C1 segment of cervical spinal cord (tissue), 14 donors: ENCODE data around the gene FOS.
A peak's percentile ranks its signal among the peaks of the same experiment; 100 is the strongest.
"Not testable (repeated sequence)": the region's sequence is repeated elsewhere in the genome, so short reads cannot be mapped to it uniquely, and the experiment has no call there.

Experiments used
- DNase-seq, 14 donors: peaks; one replicate each; lab custom pipeline; 2025; lab: John Stamatoyannopoulos, UW

FOS gene

DNA sequence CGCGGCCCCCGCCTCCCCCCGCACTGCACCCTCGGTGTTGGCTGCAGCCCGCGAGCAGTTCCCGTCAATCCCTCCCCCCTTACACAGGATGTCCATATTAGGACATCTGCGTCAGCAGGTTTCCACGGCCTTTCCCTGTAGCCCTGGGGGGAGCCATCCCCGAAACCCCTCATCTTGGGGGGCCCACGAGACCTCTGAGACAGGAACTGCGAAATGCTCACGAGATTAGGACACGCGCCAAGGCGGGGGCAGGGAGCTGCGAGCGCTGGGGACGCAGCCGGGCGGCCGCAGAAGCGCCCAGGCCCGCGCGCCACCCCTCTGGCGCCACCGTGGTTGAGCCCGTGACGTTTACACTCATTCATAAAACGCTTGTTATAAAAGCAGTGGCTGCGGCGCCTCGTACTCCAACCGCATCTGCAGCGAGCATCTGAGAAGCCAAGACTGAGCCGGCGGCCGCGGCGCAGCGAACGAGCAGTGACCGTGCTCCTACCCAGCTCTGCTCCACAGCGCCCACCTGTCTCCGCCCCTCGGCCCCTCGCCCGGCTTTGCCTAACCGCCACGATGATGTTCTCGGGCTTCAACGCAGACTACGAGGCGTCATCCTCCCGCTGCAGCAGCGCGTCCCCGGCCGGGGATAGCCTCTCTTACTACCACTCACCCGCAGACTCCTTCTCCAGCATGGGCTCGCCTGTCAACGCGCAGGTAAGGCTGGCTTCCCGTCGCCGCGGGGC lies at the start of gene FOS:
Gene FOS, plus strand, starts transcription at position 407 of the 731 bp plus-strand sequence. Its CDS starts 155 bp downstream, at position 562.
- DNase-seq, result peak; percentile 85 to 100 (median 96)

DNA sequence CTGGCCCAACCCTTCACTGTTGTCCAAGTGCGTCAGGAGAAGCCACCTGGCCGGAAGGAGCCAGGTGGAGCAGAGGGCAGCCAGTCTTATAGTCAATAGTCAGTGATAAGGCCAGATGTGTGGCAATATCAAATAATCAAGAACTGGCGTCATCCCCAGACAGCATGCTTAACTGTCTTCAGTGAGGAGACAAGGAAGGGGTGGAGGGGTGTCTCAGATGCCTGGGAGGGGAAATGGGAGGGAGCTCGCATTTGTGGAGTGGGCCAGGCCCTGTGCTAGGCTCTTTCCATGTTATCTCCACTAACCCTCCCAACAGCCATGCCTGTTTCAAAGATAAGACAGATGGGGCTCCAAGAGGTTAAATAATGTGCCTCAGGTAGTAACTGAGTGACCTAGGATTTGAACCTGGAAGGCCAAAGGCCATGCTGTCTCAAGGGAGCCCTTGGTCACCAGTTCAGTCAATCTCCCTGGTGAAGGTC lies 48.9 kb upstream of the FOS start:
- DNase-seq, result no peak

DNA sequence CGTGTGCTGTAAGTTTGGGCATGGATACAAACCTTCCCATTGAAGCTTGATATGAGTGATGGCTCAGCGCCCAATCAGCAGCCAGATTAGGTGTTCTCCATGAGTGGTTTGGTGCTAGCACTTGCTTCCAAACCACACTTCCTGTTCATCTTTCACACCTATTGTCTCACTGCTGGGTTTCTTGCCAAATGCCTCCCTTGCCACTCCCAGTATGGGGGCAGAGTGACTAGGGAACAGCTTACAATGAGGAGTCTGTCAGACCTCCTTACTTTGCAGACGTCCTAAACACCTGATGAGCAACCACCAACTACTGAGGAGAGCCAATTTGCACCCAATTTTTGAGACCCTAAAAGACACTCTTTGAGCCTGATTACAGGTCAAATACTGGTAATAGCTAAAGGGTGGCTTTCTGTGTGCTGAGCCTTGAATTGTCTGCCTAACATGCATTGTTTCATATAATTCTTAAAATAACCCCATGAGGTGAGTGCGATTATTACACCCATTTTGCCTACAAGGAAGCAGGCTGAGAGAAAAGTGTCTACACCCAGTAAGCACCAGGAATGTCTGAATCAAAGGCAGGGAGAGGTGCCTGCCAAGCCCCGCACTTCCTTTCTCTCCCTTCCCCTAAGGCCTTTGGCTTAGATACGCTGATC lies 48.4 kb upstream of the FOS start:
- DNase-seq, result no peak

DNA sequence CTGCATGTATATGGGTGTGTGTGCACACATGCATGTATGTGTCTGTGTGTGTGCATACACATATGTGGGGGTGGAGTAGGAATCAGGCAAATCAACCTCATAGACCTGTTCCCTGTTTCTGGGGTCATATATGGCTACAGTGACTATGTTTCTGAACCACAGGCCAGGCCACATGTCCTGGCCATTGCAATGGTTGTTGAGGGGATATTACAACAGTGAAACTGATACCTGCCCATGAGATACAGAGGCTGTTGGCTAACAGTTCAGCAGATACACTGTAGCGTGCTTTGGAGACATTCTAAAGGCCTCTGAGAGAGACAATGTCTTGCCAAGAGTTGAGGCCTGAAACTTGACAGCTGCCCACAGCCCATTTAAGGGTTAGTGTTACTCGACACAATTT lies 47.3 kb upstream of the FOS start:
- DNase-seq, result no peak

DNA sequence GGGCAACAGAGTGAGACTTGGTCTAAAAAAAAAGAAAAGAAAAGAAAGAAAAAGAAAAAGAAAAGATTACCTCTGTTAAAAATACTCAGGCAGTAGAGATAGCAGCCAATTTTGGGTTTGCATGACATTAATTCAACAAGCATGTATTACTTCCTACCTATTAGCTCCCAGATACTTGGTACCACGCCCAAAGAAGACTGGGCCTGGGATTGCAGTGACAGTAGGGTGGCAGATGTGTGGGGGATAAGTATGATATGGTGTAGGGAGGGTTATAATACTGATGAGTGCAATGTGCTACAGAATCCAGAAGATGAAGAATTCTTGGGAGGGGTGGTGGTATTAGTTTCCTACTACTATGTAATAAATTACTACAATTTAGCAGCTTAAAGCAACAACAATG lies 46.4 kb upstream of the FOS start:
- DNase-seq, result no peak

DNA sequence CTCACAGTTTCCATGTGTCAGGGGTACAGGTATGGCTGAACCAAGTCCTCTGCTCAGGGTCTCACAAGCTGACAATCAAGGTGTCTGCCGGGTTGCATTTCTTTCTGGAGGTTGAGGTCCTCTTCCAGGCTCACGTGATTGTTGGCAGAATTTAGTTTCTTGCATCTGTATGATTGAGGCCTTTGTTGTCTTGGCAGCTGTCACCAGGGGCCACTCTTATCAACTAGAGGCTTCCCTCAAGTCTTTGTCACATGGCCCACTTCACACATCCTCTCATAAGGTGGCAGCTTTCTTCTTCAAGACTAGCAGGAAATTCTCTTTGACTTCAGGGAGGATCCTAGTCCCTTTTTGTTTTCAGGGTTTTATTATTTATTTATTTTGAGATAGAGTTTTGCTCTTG lies 46.0 kb upstream of the FOS start:
- no peak for DNase-seq

DNA sequence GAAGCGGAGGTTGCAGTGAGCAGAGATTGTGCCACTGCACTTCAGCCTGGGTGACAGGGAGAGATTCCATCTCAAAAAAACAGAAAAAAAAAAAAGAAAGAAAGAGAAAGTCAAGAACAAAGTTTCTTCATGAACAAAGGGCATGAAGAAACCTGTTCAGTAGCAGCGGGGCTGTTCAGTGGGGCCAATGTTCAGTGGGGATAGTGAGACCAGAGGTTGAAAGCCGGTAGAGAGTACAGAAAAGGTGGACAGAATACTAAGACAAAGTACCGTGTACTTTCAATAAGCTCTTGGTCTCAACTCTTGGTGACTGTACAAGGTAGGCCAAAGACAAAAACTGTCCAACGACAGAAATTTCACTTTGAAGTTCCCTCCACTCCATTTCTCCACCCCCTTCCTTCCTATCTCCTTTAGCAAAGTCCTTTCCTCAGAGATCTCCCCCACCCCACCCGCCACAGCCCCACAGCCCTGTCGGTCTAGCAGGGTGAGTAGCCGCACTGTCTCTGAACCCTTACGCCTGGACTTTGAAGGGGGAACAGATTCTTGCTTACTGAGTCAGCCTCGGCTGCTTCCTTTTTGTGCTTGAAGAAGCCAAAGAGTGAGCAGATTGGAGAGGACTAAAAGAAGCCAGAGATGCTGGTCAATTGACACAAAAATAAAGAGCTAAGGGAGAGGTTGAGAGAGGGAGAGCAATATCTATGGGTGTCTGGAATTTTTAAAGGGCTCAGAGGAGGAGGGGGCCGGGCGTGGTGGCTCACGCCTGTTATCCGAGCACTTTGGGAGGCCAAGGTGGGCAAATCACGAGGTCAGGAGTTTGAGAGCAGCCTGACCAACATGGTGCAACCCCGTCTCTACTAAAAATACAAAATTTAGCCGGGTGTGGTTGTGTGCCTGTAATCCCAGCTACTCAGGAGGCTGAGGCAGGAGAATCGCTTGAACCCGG lies 44.2 kb upstream of the FOS start:
- peak in 7 of 14 donors; percentile 9 to 59 (median 31) for DNase-seq

DNA sequence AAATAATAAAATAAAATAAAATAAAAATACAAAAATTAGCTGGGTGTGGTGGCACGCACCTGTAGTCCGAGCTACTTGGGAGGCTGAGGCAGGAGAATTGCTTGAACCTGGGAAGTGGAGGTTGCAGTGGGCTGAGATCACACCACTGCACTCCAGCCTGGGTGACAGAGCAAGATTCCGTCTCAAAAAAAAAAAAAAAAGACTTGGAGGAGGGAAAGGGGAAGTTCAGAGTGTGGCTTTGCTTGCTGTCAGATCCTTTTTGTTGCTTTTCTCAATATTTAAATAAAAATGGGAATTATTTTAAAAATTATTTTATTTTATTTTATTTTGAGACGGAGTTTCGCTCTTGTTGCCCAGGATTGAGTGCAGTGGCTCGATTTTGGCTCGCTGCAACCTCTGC lies 43.4 kb upstream of the FOS start:
- not testable (repeated sequence) for DNase-seq

DNA sequence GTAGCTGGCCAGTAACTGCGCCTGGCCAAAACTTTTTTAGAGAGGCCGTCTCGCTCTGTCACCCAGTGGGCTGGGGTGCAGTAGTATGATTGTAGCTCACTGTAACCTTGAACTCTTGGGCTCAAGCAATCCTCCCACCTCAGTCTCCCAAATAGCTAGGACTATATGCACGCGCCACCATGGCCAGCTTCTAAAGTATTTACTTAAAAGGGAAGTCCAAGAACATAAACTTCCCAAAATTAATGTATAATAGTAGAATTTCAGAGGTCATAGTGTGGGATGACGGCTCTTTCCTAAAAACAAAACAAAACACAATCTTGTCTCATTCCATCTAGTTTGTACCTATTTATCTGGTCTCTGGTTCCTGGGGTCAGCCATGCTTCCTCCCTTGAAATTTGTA lies 42.2 kb upstream of the FOS start:
- DNase-seq, result no peak

DNA sequence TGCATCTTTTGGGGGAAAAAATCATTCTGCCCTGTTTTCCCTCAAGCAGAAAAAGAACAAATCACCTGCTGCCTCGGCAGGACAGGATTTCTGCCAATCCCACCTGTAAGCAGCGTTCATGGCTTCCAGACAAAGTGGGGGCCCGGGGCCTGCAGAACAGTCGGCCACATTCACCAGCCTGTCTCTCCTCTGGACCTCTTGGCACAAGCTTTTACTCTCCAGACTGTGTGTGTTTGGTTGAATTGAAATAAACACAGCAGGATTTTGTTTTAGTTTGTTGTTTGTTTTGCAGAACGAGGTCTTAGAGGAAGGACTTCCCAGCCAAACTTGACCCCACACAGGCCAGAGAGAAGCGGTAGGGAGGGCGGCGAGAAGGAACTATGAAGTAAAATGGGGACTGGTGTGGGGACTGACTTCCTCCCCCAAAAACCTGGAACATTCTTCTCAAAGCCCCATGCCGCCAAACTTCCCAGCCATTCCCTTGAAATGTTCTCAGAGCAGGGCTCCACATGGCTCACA lies 41.7 kb upstream of the FOS start:
- DNase-seq, result peak in 1 of 14 donors; percentile 43

DNA sequence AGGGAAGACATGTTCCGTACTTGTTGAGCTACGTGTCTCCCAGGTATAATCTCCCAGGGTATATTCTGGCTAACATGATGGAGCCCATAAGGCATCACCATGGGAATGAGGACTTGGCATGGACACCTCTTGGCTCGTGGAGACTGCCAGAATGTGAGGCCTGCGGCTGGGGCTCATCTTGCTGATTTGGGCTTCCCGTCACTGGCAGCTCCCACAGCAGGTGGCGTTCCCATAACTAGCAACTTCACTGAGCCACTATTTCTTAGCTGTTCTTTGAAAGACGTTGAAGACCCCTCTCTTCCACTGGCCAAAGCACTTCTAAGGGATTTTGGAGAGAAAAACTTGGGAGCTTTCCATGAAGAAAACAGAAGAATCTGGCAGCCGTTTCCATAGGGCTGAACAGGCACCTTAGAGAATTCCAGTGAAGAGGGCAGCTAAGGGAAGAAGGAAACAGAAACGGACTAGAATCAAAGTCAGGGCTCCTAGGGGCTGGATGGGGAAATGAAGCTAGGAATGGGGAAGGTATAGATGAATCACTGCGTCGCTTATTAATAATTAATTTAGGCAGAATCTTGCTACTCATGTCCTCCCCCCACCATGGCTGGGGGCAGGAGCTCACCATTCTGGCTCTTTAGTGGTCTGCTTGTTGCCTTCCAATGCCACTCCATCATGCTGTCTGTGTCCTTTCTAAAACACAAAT lies 39.7 kb upstream of the FOS start:
- DNase-seq, result peak in 5 of 14 donors; percentile 14 to 94 (median 35)

DNA sequence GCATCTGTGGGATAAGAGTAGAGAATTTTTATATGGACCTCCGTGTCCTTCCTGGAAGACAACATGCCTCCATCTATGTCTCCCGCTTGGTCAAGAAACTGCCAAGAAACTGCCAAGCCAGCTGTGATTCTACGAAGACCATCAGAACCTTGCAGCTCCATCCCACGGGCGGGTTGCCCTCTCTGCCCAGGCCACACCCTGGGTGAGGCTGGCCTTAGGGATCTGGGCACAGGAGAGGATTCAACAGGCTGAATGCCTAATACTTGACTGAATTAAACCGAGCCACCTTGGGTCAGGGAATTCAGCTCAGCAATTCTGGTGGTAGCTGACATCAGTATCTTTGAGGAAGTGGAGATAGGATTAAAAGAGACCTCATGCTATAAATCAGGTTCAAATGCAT lies 37.8 kb upstream of the FOS start:
- no peak for DNase-seq

DNA sequence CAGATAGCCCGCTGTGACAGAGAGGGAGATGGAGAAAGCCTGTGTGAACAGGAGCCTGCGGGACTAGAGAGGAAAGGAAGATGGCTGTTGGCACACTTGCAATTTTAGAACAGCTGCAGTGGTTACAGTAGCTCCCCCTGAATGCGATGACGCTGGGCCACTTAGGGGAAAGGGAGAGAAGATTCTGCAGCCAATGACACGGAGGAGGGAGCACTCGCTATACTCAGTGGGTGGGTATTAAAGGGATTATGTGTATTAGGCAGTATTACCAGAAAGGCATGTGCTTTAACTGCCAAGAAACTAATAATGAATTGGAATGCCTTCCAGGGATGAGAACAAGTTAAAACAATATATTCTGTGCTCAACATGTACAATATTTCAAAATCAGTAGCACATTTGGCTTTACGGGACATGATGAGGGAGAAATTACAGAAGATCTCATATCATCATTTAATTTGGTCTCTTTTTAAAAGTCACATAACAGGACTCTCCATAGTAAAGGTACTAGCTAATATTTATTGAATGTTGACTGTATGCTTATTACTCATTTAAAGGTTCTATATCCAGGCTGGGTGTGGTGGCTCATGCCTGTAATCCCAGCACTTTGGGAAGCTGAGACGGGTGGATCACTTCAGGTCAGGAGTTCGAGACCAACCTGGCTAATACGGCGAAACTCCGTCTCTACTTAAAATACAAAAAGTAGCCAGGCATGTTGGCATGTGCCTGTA lies 35.9 kb upstream of the FOS start:
- no peak for DNase-seq

DNA sequence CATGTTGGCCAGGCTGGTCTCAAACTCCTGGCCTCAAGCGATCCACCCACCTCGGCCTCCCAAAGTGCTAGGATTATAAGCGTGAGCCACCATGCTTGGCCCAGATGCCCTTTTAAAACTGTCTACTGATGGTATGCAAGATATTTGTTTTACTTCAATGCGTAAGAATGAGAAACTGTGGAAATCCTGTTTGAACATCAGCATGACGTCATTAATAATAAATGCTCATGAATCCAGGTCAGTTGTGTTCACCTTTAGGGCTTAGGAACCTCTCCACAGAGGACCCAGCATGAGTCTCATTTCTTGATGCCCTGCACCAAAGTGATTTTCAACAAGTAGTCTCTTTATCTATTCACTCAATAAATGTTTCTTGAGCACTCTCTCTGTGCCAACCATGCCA lies 34.5 kb upstream of the FOS start:
- DNase-seq, result no peak

DNA sequence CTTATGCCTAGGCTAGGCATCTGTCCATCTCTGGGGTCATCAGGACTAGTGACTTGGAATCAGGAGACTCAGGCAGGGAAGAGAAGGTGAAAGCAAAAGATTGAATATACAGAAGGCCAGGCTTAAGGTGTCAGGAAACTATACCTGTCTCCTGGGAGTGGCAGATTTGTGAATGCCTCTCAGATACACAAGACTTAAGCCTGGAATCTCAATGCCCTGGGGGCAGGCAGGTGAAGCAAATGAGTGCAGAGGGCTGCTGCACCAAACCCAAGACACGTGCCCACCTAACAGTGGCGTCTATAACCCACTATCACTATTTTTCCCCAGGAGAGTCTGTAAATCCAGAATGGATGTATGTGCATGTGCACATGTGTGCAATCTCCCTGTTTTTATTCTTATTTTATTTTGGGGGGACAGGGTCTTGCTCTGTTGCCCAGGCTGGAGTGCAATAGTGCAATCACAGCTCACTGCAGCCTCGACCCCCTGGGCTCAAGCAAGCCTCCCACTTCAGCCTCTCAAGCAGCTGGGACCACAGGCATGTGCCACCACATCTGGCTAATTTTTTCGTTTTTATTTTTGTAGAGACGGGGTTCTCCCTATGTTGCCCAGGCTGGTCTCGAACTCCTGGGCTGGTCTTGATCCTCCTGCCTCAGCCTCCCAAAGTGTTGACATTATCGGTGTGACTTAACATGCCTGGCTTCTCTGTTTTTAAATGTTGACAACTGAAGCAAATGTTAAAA lies 31.9 kb upstream of the FOS start:
- DNase-seq, result no peak

DNA sequence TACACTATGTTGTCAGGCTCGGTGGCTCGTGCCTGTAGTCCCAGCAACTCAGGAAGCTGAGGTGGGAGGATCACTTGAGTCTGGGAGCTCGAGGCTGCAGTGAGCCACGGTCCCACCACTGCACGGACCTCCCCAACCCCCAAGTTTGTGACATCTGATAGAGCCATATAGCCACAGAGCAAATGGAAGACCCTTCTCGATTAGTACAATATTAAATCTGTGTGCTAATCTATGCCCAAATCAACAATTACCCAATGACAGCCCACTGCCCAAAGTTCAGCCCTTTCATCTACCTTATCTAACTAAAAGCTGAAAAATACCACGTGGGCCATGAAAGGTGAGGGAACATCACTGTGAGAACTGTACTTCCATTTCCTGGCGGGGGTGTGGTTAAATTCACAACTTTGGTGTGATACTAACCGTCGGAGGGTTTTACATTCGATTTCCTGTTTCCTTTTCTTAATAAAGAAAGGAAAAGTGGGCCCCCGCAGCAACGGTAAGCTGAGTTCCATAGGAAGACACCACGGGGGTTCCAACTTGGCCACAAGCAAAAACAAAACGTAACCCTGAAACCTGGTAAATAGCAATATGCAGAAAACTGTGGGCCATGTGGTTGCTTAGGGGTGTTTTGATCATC lies 31.2 kb upstream of the FOS start:
- no peak for DNase-seq

DNA sequence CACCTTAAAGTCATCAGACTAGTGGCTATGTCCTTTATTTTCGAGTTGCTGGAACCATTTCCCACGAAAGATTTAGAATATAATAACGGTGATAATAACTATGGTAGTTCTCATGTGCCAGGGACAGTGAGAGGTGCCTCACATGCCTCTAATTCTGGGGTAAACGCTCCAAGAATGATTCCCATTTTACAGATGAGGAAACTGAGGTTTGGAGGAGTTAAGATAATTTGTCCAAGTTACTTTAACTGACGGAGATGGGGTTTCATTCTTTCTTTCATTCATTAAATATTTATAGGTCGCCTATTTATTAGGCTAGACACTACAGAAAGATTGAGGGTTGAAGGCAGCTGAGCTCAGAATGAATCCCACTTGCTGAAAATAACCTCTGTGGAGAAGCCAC lies 30.7 kb upstream of the FOS start:
- DNase-seq, result no peak

DNA sequence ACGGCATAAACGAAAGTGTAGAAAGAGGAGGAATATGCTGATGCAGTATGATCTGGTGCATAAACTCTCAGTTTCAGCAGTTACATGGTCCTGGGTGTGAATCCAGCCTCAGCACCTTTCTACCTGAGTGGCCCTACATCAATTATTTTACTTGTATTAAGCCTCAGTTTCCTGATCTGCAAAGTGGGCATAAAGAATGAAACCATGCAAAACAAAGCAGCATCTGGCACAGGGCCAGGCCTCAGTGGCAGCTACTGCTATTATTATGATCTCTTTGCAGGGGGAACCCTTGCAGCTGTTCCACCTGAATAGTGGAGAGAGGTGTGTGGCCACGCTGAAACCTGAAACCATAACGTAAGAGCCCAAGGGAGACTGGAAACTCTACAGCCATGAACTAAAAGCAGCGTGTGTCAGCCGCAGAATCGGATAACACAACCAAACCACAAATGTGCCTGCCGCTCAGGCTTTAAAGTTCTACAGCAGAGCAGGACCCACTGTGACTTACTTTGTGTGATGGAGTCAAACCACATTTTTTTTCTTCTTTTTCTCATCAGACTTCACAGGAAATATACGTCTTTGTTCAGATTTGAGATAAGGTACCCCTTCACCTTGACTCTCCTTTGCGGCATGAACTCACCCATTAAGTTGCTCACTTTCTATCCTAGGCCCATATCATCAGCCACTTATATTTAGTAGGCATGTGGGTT lies 29.2 kb upstream of the FOS start:
- no peak for DNase-seq

DNA sequence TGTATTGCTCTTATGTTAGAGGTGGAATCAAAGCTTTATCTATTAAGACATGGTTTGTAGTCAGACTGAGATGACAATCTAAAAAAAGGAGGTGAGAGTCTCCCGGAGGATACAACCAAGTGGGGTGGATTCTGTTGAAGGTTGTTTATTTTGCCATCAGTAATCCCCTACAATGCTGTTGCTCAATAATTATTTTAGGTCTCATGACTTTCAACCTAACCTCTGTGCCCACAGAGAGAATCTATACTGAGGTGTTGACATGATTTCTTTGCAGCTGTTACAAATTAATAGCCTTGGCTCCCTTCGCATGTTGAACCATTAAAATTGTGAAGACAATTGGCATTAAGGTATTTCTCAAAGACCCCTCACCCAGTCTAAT lies 28.7 kb upstream of the FOS start:
- no peak for DNase-seq
